Gastroesophageal sphincter (tissue), 3 donors: ENCODE results near the gene PHKG1.

Experiments used
- CTCF ChIP-seq, 4 experiments: fragments of 200-600 bp in 2 of 4; fragments of 450-650 bp in 2 of 4; sonication (generic) in 1 of 4; IDR thresholded peaks; one replicate each; pipeline ENCODE4 v1.5.1; 2017 to 2019; ENCODE audit warnings: antibody characterized with exemption in 4 of 4, mild to moderate bottlenecking in 2 of 4, moderate library complexity in 2 of 4
- EP300 ChIP-seq: sonication (generic); formaldehyde crosslinking; IDR thresholded peaks from one replicate; pipeline ENCODE4 v1.6.1; 2017; ENCODE audit warnings: antibody characterized with exemption, mild to moderate bottlenecking
- POLR2A ChIP-seq, 2 donors: fragments of 450-650 bp; IDR thresholded peaks; one replicate each; pipeline ENCODE4 v1.6.1; 2017; ENCODE audit warnings: antibody characterized with exemption in 2 of 2, mild to moderate bottlenecking in 2 of 2, moderate library complexity in 1 of 2

- no peak for TF ChIP-seq CTCF (IDR thresholded peaks at IDR 0.05)
- no peak for TF ChIP-seq POLR2A (IDR thresholded peaks at IDR 0.05)
- no peak for TF ChIP-seq EP300
These were observed 41.8 kb downstream of the PHKG1 start for GRCh38 chr7:56051053-56051338.
